Tibial nerve (tissue), 4 donors: ENCODE data around the gene IP6K2. TPM values are rescaled to one million over a fixed set of nuclear protein-coding genes. Genes with fewer than 3 reads are reported as not detected.

Experiments
- DNase-seq, 2 donors: peaks; one replicate each; pipeline ENCODE4 v3.0.0-alpha.2; 2019; ENCODE audit warnings: low spot score in 2 of 2
- H3K27ac ChIP-seq, 4 donors: fragments of 200-600 bp; sonication (generic) in 3 of 4; one replicate each; pipeline ENCODE4 v1.5.1; 2017 to 2019; ENCODE audit warnings: mild to moderate bottlenecking in 1 of 4
- H3K27me3 ChIP-seq, 2 donors: fragments of 200-600 bp; sonication (generic) in 1 of 2; one replicate each; pipeline versions ENCODE4 v1.5.1 to v1.6.0; 2017 to 2019
- H3K36me3 ChIP-seq, 3 donors: fragments of 200-600 bp; sonication (generic); one replicate each; pipeline ENCODE4 v1.5.1; 2018 to 2019
- H3K4me1 ChIP-seq, 4 donors: fragments of 200-600 bp; sonication (generic) in 3 of 4; one replicate each; pipeline ENCODE4 v1.5.1; 2017 to 2019
- H3K4me3 ChIP-seq, 4 donors: fragments of 200-600 bp; sonication (generic) in 3 of 4; one replicate each; pipeline ENCODE4 v1.5.1; 2017 to 2019; ENCODE audit warnings: mild to moderate bottlenecking in 1 of 4, moderate library complexity in 1 of 4
- H3K9me3 ChIP-seq, 4 donors: fragments of 200-600 bp; sonication (generic) in 3 of 4; one replicate each; pipeline ENCODE4 v1.5.1; 2017 to 2019
- CTCF ChIP-seq, 5 experiments: fragments of 200-600 bp in 3 of 5; fragments of 450-650 bp in 2 of 5; sonication (generic) in 3 of 5; IDR thresholded peaks; one replicate each; pipeline ENCODE4 v1.5.1; 2016 to 2019; ENCODE audit warnings: antibody characterized with exemption in 5 of 5, mild to moderate bottlenecking in 3 of 5, moderate library complexity in 2 of 5
- EP300 ChIP-seq, 2 donors: sonication (generic); formaldehyde crosslinking; IDR thresholded peaks; one replicate each; pipeline ENCODE4 v1.6.1; 2017; ENCODE audit warnings: antibody characterized with exemption in 2 of 2, mild to moderate bottlenecking in 1 of 2
- POLR2A ChIP-seq, 2 donors: fragments of 450-650 bp; IDR thresholded peaks; one replicate each; pipeline ENCODE4 v1.6.1; 2017; ENCODE audit warnings: antibody characterized with exemption in 2 of 2, mild to moderate bottlenecking in 2 of 2, moderate library complexity in 2 of 2
- WGBS, 2 donors: methylation state at CpG; one replicate each; pipeline ENCODE4 v1.1.5; 2018; 5-methylcytosine and 5-hydroxymethylcytosine counted together
- total RNA-seq, 4 donors: library from RNA; depleted of rRNA; stranded (reverse); fragments of >200 nt; gene quantifications; one replicate each; pipeline ENCODE4 v1.1.0, GENCODE V29; 2016

The IP6K2 gene
- total RNA-seq, 4 donors from 2014 or later: 130 to 202 (median 171) TPM

- Histone ChIP-seq H3K36me3 (peaks cover 0 to 43% (median 0%) of the 10 kb centered on the region in 3 donors), H3K9me3 (no peaks in the 10 kb centered on the region), H3K4me1 (peaks cover 0 to 63% (median 23%) of the 10 kb centered on the region in 4 donors), H3K27ac (peak overlapping the region in 1 of 4 donors; percentile 9), H3K4me3 (no peak overlapping the region), H3K27me3 (no peaks in the 10 kb centered on the region)
- 76% methylated on average over 5 of the region's 5 CpGs for WGBS, 2 donors
- no peak for DNase-seq
- TF ChIP-seq POLR2A (IDR thresholded peaks at IDR 0.05) (no peak), CTCF (IDR thresholded peaks at IDR 0.05) (no peak), EP300 (IDR thresholded peaks at IDR 0.05) (no peak)
These were observed 9.9 kb downstream of the IP6K2 start for GRCh38 chr3:48707157-48707556.

- no peaks in the 10 kb centered on the region for H3K9me3 ChIP-seq
- peaks cover 0 to 33% (median 0%) of the 10 kb centered on the region in 3 donors for H3K36me3 ChIP-seq
- no peak for DNase-seq
- H3K27ac ChIP-seq: peak overlapping the region in 2 of 4 donors; percentile 2 to 40
- no peak for TF ChIP-seq CTCF (IDR thresholded peaks at IDR 0.05)
- TF ChIP-seq POLR2A (IDR thresholded peaks at IDR 0.05): no peak
- no peak for TF ChIP-seq EP300 (IDR thresholded peaks at IDR 0.05)
- H3K4me1 ChIP-seq: peaks cover 0 to 53% (median 13%) of the 10 kb centered on the region in 4 donors
- 76 to 77% methylated on average over 6 of the region's 6 CpGs for WGBS, 2 donors
- no peaks in the 10 kb centered on the region for H3K27me3 ChIP-seq
- H3K4me3 ChIP-seq: no peak overlapping the region
These were observed 14.6 kb downstream of the IP6K2 start for GRCh38 chr3:48702320-48702920.

- 89 to 92% methylated on average over 11 of the region's 11 CpGs for WGBS, 2 donors
These were observed 16.2 kb downstream of the IP6K2 start for GRCh38 chr3:48700731-48701405.

GRCh38 chr3:48698891-48699290 lies 18.1 kb downstream of the IP6K2 start:
- Histone ChIP-seq H3K9me3 (no peaks in the 10 kb centered on the region), H3K4me1 (peaks cover 0 to 58% (median 17%) of the 10 kb centered on the region in 4 donors), H3K4me3 (no peak overlapping the region), H3K27ac (peak overlapping the region in 2 of 4 donors; percentile 25 to 98), H3K27me3 (no peaks in the 10 kb centered on the region), H3K36me3 (peaks cover 0 to 31% (median 1%) of the 10 kb centered on the region in 3 donors)
- WGBS, 2 donors: 87 to 91% methylated on average over 8 of the region's 8 CpGs
- DNase-seq: no peak
- TF ChIP-seq POLR2A (IDR thresholded peaks at IDR 0.05) (no peak), EP300 (IDR thresholded peaks at IDR 0.05) (no peak), CTCF (IDR thresholded peaks at IDR 0.05) (no peak)

More at GRCh38 chr3:48700731-48701405, 16.2 kb downstream of the IP6K2 start:
- peak overlapping the region in 1 of 4 donors; percentile 25 for H3K27ac ChIP-seq
- H3K4me3 ChIP-seq: no peak overlapping the region
- TF ChIP-seq CTCF (IDR thresholded peaks at IDR 0.05): no peak
- TF ChIP-seq POLR2A (IDR thresholded peaks at IDR 0.05): no peak
- TF ChIP-seq EP300 (IDR thresholded peaks at IDR 0.05): no peak
- peaks cover 0 to 60% (median 18%) of the 10 kb centered on the region in 4 donors for H3K4me1 ChIP-seq
- peaks cover 0 to 30% (median 0%) of the 10 kb centered on the region in 3 donors for H3K36me3 ChIP-seq
- no peaks in the 10 kb centered on the region for H3K9me3 ChIP-seq
- DNase-seq: no peak
- no peaks in the 10 kb centered on the region for H3K27me3 ChIP-seq

GRCh38 chr3:48697952-48698351 lies 19.1 kb downstream of the IP6K2 start:
- H3K4me3 ChIP-seq: no peak overlapping the region
- DNase-seq: no peak
- peak overlapping the region in 3 of 4 donors; percentile 18 to 98 (median 98) for H3K27ac ChIP-seq
- H3K36me3 ChIP-seq: peaks cover 0 to 39% (median 6%) of the 10 kb centered on the region in 3 donors
- TF ChIP-seq POLR2A (IDR thresholded peaks at IDR 0.05) (no peak), EP300 (IDR thresholded peaks at IDR 0.05) (no peak), CTCF (IDR thresholded peaks at IDR 0.05) (no peak)
- H3K9me3 ChIP-seq: no peaks in the 10 kb centered on the region
- H3K27me3 ChIP-seq: no peaks in the 10 kb centered on the region
- peaks cover 0 to 52% (median 10%) of the 10 kb centered on the region in 4 donors for H3K4me1 ChIP-seq
- 80 to 82% methylated on average over 3 of the region's 3 CpGs for WGBS, 2 donors
